SIG-M5 (cell line): ENCODE data around the gene NTF4.
"Not testable (repeated sequence)": the region's sequence is repeated elsewhere in the genome, so short reads cannot be mapped to it uniquely, and the experiment has no call there.

ENCODE experiments used
- DNase-seq: peaks from one replicate; lab custom pipeline; 2025; lab: John Stamatoyannopoulos, UW

NTF4 gene

GRCh38 chr19:49091391-49092038 is 26.9 kb upstream of the NTF4 start:
- no peak for DNase-seq

GRCh38 chr19:49086296-49086695 is 21.7 kb upstream of the NTF4 start:
- DNase-seq, result no peak

- no peak for DNase-seq
Observed at GRCh38 chr19:49085868-49086232, 21.2 kb upstream of the NTF4 start.

GRCh38 chr19:49085020-49085867 is 20.6 kb upstream of the NTF4 start, which contains the start of gene SNRNP70:
Gene SNRNP70, plus strand, starts transcription at chr19:49085451. Its CDS starts 964 bp downstream, at chr19:49086415.
- peak; percentile 80 for DNase-seq

- DNase-seq, result no peak
Observed at GRCh38 chr19:49084206-49085019, 19.8 kb upstream of the NTF4 start.

- no peak for DNase-seq
Observed at GRCh38 chr19:49081273-49081672, 16.7 kb upstream of the NTF4 start.

GRCh38 chr19:49080392-49080791 is 15.8 kb upstream of the NTF4 start:
- no peak for DNase-seq

- DNase-seq, result not testable (repeated sequence)
Observed at GRCh38 chr19:49074869-49075268, 10.3 kb upstream of the NTF4 start.

GRCh38 chr19:49073514-49074378 is 9.1 kb upstream of the NTF4 start:
- DNase-seq, result no peak

- DNase-seq, result no peak
Observed at GRCh38 chr19:49071860-49072547, 7.4 kb upstream of the NTF4 start.

- no peak for DNase-seq
Observed at GRCh38 chr19:49070416-49070815, 5.8 kb upstream of the NTF4 start.

GRCh38 chr19:49069026-49069425 is 4.4 kb upstream of the NTF4 start:
- DNase-seq, result no peak

GRCh38 chr19:49067554-49067953 is 2.9 kb upstream of the NTF4 start:
- no peak for DNase-seq

GRCh38 chr19:49065905-49066512 is 1.4 kb upstream of the NTF4 start:
- no peak for DNase-seq

- no peak for DNase-seq
Observed at GRCh38 chr19:49064029-49064629, 489 bp downstream of the NTF4 start.

- DNase-seq, result no peak
Observed at GRCh38 chr19:49061445-49061844, 3.2 kb downstream of the NTF4 start.

GRCh38 chr19:49061000-49061399 is 3.6 kb downstream of the NTF4 start:
- DNase-seq, result no peak

- DNase-seq, result no peak
Observed at GRCh38 chr19:49059053-49059452, 5.6 kb downstream of the NTF4 start.

- no peak for DNase-seq
Observed at GRCh38 chr19:49058562-49058961, 6.1 kb downstream of the NTF4 start.

- no peak for DNase-seq
Observed at GRCh38 chr19:49057636-49058234, 6.9 kb downstream of the NTF4 start, which contains the start of gene CGB7. Gene CGB7, minus strand, starts transcription at chr19:49057749. Its CDS starts 2,374 bp downstream, at chr19:49055375.
